GM18511 (cell line): ENCODE measurements around the gene SNAPC1.
"Not testable (repeated sequence)": the region's sequence is repeated elsewhere in the genome, so short reads cannot be mapped to it uniquely, and the experiment has no call there.

Experiments used
- ATAC-seq: cut with Tn5 transposase; IDR thresholded peaks from one replicate; pipeline ENCODE4 v1.9.1; 2021; ENCODE audit warnings: mild to moderate bottlenecking, moderate library complexity; ENCODE audit not compliant: unreplicated experiment

The SNAPC1 gene

DNA sequence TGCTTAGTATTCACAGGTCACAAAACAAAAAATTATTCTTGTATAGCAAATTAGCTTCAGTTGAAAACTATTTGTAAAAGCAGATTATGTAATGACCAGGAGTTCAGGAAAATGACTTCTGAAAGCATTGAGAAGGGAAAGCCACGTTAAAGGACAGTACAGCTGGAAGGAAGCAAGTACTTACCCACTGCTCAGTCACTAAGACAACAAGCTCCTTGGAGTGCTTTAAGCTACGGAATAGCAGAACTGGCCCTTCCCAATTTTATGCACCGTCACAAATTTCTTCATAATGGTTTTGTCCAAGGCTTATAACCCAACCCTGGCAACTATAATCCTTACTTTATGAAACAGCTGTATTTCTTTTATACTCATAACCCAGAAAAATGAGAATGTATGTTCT, 13.0 kb upstream of the SNAPC1 start:
- ATAC-seq = no peak

DNA sequence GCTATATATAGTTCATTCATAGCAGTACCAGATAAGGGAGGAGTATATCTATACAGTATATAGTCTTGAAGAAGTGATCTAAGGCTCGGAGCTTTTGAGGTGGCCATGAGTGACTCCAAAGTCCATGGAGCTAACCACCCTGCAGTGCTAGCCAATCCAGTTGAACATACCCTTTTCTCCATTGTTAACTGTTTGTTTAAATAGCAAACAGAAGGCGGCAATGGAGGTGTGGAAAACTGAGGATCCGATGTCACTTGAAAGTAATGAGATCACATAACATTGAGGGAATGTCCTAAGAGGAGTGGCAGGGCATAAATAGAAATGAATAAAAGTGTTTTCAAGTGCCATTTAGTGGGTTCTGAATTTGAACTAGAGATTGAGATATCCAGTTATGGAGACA, 12.4 kb upstream of the SNAPC1 start:
- ATAC-seq = no peak

DNA sequence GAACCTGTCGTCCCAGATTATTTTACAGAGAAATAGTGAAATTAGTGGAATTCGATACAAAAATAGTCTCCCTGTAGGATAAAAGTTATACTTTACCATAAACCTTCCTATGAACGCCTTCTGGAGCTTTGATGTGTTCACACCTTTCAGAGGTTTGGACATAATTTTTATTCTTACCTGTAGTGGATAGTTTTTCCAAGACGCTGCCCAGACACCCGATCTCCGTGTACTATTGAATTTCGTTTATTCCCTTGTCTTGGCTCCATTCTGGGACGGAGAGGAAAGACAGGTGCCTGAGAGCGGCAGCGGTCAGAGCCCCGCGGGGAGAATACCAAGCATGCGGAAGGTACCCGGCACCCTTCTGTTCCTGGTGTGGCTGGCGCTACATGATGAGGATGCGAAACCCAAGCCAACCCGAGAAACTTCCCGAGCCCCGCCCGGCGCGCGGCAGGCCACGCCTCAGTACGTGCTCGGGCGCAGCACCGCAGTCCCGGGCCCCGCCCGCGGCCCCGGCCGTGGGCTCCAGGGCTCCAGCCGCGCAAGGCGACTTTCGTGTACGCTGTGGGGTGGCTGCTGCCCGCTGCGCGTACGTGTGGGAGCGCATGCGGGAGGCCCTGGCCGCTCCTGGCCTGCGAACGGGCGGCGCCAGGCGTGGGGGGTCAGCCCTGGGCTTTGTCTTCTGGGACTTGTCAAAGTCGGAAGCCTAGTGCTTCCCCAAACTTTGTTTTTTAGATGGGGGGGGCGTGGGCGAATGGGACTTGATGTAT, 11.3 kb upstream of the SNAPC1 start:
- ATAC-seq = peak; percentile 88

DNA sequence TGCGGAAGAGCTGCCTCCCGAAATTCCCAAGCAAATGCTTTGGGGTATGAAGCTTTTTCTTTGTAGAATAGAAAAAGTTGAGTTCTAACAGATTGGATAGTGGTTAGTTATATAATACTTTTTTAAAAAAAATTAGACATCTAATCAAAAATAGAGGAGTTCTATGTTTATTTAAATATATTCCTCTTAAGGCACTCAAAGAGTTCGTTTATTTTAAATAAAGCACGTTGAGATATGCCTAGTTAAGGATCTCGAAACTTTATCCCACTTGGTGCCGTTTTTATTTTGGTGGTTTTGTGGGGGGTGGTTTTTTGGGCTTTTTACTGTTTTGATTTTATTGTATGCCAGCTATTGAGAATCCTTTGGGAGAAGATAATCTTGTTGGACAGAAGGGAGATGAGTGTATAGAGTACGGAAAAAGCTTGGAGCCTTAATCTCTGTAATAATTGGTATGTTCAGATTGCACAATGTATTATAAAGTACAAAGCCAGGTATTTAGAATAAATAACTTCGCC, 10.7 kb upstream of the SNAPC1 start:
- ATAC-seq = no peak

DNA sequence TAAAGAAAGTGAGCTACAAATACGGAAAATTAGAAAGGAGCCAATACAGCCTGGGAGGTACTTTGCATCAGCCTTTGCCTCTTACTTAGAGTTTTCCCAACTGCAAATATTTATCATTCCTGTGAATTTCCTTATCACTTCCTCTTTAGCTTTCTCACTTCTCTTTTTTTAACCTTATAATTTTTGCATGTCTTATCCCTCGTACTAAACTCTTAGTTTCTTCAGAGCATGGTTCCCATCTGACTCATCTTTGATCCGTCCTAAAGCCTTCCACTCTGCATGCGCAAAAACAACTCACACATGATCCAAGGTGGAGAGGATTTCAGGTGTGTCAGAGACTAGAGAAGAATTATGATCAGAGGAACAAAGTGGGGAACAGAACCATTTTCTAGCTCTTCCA, 9.6 kb upstream of the SNAPC1 start:
- ATAC-seq = peak; percentile 64

DNA sequence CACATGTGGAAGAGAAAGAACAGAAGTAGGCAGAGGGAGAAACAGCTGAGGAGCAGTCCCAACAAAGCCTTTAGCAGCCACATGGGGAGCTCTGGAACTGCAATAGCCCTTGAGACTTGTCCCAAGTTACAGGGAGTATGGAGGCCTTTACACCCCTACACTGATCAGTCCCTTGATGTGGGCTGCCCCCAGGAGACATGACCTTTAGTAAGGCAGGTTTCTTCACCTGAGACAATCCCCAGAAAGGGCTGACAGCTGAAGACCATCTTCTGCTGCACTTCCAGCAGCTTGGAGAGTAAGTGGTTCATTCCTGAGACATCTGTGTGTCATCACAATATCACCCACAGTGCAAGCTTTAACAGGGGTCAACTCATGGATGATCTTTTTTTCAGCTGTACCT, 8.6 kb upstream of the SNAPC1 start:
- ATAC-seq = no peak

DNA sequence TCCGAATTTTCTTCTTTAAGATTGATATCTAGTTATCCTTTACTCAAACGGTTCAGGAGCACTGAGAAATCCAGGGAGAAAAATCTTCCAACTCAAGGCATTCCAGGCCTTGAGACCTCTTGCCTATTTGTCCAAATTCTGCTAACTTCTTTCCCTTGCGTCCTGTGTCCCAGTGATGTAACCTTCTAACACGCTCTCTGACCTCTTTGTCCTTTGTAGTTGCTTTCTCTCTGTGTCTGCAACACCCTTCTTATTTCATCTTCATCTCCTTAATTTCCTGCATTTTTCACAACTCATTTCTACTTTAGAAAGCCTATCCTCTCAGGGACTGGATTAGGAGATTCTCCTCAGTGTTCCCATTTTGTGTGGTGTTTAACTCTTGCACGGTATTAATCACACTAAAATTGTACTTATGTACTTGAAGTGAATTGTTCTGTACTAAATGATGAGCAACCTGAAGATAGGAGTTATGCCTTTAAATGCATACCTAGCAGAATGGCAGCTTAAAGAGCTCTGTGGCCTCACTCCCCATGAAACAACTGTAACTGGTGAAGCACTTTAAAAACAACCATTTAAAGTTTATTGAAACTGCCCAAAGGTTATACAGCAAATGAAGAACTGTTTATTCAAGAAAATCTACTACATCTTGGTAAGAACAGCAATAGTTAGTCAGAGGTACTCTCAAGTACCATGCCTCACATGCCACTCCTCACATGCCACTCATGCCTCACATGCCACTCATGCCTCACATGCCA, 7.4 kb upstream of the SNAPC1 start:
- ATAC-seq = no peak

DNA sequence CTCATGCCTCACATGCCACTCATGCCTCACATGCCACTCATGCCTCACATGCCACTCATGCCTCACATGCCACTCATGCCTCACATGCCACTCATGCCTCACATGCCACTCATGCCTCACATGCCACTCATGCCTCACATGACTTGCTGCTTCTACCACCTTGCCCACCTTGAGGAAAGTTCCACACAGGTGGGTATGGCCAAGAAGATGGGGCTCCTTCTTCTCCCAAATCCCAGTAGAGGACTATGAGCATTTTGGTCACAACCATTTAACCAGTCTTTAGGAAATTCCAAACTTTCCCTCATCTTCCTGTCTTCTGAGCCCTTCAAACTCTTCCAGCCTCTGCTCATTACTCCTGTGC, 6.9 kb upstream of the SNAPC1 start:
- not testable (repeated sequence) for ATAC-seq

DNA sequence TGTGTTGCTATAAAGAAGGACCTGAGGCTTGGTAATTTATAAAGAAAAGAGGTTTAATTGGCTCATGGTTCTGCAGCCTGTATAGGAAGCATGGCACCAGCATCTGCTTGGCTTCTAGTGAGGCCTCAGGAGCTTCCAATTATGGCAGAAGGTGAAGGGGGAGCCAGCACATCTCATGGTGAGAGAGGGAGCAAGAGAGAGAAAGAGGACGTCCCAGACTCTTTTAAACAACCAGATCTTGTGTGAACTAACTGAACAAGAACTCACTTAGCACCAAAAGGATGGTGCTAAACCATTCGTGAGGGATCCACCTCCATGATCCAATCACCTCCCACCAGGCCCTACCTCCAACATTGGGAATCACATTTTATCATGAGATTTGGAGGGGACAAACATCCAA, 6.1 kb upstream of the SNAPC1 start:
- ATAC-seq = no peak

DNA sequence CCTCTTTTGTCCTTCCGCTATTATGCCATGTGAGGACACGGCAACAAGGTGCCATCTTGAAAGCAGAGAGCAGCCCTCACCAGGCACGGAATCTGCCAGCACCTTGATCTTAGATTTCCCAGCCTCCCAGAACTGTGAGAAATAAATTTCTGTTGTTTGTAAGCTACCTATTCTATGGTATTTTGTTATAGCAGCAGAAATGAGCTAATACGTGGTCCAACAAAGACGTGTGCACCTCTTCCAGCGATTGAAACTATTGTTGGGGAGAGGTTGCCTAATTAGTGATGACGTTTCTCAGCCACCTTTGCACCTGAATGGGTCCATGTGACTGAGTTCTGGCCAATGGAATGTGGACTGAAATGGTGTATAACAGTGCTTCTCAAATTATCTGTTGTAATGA, 2.3 kb upstream of the SNAPC1 start:
- ATAC-seq = no peak

DNA sequence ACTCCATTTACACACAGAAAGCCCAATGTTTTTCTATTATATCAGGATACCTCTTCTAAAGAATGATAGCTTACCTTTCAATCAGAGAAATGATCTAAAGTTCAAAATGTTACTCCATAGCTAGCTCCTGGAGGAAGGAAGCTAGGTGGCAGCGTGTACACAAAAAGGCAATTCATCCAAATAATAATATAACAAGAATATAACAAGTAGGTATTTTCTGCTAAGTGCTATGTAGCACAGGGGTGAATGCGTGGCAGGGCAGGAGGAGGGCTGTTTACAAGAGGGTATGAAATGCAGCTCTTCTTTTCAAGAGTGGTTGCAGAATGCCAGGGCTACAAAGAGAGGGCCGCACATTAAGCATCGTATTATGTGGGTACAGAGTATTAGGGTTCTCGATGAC, 663 bp upstream of the SNAPC1 start:
- ATAC-seq = peak; percentile 4

DNA sequence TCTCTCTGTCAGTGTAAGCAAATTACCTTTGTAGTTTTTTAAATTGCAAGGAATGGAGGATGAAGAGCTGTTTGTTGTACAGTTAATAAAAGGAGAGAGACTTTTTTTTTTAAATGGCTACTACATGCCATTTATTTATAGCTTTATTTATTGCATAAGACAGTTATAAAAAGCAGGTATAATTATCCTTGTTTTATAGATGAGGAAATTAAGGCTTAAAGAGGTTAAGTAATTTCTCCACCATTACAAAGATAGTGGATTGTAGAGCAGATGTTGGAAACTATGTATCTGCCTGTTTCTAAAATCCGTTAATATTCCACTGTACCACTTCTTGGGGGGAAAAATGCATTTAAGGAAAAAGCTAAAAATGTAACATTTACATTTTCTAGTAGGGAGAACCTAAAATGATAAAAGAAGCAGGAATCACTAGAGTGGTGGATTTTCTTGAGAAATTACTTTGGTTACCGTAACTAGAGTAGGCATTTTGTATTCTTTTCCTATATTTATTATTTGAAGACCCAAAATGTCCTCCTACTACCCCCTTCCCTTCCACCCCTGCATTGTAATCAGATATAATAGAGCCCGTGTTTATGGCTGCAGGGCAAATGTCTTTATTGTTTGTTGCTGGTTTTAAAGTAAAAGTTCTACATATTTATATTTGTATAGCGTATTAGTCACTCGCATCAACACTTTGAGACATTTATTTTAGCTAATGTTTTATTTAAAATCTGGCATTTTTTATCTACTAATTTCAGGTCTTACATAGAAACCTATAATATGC, 2.3 kb downstream of the SNAPC1 start:
- no peak for ATAC-seq

DNA sequence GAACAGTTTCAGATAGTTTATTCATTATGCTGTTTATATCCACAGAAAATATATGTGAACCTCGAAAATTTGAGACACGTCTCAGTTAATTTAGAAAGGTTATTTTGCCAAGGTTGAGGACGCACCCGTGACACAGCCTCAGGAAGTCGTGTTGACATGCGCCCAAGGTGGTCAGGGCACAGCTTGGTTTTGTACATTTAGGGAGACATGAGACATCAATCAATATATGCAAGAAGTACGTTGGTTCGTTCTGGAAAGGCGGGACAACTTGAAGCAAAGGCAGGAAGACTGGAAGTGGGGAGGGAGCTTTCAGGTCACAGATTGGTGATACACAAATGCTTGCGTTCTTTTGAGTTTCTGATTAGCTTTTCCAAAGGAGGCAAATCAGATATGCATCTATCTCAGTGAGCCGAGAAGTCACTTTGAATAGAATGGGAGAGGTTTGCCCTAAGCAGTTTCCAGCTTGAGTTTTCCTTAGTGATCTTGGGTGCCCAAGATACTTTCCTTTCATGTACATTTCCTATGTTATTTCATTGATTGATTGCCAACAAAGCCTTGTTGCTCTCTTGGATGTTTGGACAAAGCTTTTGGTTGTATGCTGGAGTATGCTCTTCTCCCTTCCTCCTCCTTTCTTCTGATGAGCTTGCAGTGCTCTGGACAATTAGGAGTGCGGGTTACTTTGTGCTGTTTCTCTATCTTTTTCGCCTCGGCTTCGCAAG, 3.2 kb downstream of the SNAPC1 start:
- no peak for ATAC-seq

DNA sequence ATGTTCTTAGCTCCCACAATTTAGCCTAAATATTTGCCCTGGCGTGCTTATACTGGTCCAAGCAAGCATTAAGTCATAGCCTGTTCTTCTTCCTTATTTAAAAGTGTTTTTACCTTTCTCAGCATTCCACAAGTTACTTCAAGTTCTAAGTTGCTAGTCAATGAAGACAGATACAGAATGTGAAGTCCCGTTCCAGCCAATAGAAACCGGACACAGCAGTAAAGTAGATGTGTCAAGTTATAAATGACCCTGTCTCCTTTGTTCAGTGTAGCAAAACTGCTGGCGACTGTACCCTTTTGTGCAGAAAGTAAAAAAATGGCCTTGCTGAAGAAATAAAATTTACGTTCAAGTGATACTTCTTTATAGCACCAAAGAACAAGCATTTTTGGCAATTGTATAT, 3.9 kb downstream of the SNAPC1 start:
- ATAC-seq = no peak

DNA sequence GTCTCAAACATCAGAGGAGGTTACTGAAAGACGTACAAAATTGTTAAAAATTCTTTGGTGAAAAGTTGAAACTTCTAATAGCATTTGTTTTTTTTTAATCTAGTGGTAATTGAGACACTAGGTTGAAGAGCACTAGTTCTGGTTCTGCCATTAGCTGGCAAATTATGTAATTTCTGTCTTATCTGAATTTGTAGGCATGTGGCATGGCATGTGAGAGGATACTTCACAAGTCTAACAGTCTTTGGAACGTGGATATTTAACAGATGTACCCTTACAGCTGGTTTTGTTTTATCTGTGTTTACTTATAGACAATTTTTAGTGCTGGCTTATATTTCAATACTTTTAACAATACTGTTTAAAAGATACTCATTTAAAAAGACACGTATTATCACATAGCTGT, 6.0 kb downstream of the SNAPC1 start:
- ATAC-seq = no peak

DNA sequence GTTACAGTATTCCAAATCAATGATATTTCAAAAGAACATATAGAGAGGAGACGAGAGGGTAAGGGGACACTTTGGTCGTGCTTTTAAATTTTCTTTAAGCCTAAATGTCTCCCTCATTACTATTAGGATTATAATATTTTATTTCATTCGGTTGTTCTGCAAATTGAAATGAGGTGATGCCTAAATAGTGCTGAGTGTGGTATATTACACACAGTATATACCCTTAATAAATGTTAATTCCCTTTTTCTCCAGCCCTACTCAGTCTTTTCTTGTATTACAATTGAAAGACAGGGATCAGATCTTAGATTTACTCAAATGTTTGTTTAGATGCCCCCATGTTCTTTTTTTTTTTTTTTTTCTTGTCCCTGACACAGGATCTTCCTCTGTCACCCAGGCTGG, 7.7 kb downstream of the SNAPC1 start:
- no peak for ATAC-seq

DNA sequence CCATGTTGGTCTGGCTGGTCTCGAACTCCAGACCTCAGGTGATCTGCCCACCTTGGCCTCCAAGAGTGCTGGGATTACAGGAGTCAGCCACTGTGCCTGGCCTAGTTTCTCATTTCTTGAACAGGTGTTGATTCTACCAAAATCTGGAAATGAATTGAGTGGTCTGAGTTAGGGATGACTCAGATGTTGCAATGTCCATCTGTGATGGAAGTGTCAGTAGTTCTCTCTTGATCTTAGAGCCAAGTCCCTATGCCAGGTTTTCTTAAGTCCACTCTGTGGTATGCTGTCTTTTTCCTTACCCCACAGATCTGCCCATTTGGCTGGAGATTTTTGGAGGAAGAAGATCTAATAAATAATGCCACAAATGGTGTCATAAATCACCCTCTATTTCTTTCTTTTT, 12.6 kb downstream of the SNAPC1 start:
- ATAC-seq = no peak

DNA sequence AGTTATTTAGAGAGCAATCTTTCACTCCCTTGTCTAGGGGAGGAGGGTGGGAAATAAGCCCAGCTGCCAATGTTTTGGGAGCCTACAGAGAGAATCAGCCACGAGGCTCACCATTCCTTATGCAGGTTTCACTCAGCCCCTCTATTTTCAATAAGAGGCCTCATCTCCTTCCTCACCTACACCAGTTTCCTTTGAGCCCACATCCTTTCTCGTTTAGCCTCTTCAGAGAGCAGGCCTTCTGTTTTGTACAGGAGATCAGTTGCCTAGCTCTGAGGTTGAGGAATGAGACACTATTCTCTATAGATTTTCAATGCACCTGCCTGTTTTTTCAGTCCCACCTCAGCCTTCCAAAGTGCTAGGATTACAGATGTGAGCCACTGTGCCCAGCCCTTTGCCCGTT, 17.9 kb downstream of the SNAPC1 start:
- no peak for ATAC-seq

DNA sequence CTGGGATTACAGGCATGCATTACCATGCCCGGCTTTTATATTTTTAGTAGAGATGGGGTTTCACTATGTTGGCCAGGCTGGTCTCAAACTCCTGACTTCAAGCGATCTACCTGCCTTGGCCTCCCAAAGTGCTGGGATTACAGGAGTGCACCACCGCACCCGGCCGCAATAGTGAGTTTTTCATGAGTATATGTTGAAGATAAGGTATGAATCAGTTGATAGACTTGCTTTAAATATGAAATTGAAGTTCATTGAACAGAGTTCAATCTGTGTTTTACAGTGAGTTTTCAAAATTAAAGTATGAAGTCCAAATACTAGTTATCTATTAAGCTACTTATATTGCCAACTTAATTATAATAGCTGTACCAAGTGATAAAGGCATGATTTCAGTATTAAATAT, 35.1 kb downstream of the SNAPC1 start:
- ATAC-seq = no peak

DNA sequence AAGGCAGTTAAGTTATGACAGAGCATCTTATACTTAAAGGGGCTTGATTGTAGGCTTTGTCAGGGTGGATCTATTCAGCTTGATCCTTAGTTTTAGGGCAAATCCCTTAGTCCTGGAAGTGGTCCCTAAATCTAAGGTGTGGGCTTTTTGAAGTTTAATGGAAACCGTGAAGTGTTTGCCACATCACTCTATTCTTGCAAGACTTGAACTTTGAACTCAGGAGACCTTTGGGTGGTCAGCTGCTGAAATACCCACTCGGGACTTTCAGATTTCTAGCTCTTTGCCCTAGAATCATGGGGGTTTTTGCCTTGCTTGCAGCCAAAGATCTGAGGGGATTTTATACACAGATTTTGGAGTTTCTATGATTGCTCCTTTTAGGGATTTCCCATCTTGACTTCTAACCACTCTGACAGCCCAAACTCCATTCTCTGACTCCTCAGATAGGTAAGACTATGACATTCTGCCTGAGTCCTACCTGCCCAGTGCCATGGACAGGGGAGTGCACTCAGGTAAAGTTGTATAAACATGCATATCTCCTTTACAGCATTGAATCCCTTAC, 39.9 kb downstream of the SNAPC1 start:
- ATAC-seq = no peak

DNA sequence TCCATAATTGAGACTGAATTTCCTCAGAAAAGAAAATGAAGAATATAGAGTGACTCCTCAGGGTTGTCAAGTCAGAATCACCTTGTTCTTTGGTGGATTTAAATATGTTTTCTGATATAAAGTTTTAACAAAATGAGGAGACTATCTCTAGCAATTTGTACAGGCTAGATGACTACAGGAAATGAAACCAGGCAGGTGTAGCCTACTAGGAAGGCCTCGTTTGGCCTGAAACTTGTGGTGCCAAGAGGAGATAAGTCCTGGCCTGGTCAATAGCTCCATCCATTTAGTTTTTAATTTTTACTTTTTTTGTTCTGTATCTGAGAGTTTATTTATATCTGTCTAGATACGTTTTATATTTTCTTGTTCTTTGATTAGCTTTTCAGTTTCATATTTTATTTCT, 41.5 kb downstream of the SNAPC1 start:
- ATAC-seq = peak; percentile 77
